Transverse colon (tissue), 4 donors: ENCODE data around the gene CASK.

Source experiments
- EP300 ChIP-seq: sonication (generic); formaldehyde crosslinking; IDR thresholded peaks from one replicate; pipeline ENCODE4 v1.6.1; 2017; ENCODE audit warnings: antibody characterized with exemption, low read depth
- POLR2A ChIP-seq: fragments of 450-650 bp; IDR thresholded peaks from one replicate; pipeline ENCODE4 v1.6.1; 2016; ENCODE audit warnings: antibody characterized with exemption, mild to moderate bottlenecking, moderate library complexity
- POLR2AphosphoS5 ChIP-seq, 3 donors: sonication (generic); formaldehyde crosslinking; IDR thresholded peaks; one replicate each; pipeline ENCODE4 v1.6.1; 2016; ENCODE audit warnings: antibody characterized with exemption in 3 of 3
- TF ChIP-seq, protein P1 (sequence below), 5 experiments: fragments of 200-600 bp in 3 of 5; fragments of 450-650 bp in 2 of 5; sonication (generic) in 3 of 5; IDR thresholded peaks; 1 replicate in 2 of 5; 2 replicates in 3 of 5; pipeline ENCODE4 v1.5.1; 2016 to 2017; ENCODE audit warnings: antibody characterized with exemption in 5 of 5, inconsistent platforms in 3 of 5, mild to moderate bottlenecking in 2 of 5, moderate library complexity in 1 of 5

DNA sequence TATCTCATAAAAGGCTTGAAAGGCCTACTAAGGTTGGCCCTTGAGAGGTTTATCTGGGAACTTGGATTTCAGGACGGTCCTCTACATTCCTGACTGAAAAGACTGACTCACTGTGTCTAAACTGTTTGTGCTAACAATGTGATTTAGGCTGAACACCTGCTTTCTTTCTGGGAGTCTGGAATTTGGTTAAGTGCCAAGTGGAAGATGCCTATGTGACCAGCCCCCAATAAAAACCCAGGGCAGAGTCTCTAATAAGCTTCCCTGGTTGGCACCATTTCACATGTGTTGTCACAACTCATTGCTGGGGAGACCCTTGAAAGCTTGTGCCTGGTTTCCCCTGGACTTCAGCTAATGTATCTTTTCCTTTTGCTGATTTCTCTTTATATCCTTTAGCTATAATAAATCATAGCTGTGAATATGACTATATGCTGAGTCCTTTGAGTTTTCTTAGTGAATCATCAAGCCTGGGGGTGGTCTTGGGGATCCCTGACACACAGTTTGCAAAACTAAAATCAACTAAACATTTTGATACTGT is 144.3 kb downstream of the CASK start:
- TF ChIP-seq, protein P1, sequence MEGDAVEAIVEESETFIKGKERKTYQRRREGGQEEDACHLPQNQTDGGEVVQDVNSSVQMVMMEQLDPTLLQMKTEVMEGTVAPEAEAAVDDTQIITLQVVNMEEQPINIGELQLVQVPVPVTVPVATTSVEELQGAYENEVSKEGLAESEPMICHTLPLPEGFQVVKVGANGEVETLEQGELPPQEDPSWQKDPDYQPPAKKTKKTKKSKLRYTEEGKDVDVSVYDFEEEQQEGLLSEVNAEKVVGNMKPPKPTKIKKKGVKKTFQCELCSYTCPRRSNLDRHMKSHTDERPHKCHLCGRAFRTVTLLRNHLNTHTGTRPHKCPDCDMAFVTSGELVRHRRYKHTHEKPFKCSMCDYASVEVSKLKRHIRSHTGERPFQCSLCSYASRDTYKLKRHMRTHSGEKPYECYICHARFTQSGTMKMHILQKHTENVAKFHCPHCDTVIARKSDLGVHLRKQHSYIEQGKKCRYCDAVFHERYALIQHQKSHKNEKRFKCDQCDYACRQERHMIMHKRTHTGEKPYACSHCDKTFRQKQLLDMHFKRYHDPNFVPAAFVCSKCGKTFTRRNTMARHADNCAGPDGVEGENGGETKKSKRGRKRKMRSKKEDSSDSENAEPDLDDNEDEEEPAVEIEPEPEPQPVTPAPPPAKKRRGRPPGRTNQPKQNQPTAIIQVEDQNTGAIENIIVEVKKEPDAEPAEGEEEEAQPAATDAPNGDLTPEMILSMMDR (IDR thresholded peaks at IDR 0.05): no peak
- TF ChIP-seq EP300: no peak
- TF ChIP-seq POLR2A: no peak
- no peak for TF ChIP-seq POLR2AphosphoS5 (IDR thresholded peaks at IDR 0.05)
